OCI-M2 (cell line): Measurements from ENCODE around the gene FBXO24.

Source experiments
- DNase-seq: peaks from one replicate; lab custom pipeline; 2025; ENCODE audit not compliant: unreplicated experiment; lab: John Stamatoyannopoulos, UW

The FBXO24 gene

DNA sequence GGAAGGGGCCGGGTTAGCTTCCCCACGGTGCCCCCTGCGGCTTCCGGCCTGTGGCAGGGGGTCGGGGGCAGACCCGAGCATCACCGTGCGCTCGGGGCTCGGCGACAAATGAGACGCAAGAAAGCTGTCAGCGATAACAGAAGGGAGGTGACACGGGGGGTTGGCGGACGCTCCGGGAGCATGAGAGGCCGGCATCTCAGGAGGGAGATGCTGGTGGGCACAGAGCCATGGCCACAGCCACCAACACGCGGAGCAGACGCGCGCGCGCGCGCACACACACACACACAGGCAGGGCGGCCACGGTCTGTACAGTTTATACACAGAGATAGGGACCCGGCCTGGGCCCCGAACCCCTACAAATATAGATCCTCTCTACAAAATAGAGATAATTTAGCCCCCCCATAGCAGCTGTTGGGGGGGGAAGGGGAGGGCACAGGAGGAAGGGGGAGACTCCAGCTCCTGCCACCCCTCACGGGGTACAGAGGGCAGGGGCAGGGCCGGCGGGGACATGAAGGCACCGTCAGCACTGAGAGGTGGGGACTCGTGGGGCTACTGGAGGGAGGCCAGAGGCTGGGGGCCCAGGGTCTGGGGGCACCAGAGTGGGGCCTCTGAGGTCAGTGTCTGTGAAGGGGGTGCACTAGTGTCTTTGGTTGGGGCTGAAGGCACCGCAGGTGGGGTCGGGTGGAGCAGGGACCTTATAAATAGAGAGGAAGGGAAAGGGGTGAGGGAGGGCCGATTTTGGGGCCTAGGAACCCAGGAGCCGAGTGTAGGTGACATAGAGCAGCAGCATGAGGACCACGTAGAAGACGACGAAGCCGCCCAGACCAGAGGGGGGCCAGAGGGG lies 11.5 kb upstream of the FBXO24 start:
- no peak for DNase-seq

DNA sequence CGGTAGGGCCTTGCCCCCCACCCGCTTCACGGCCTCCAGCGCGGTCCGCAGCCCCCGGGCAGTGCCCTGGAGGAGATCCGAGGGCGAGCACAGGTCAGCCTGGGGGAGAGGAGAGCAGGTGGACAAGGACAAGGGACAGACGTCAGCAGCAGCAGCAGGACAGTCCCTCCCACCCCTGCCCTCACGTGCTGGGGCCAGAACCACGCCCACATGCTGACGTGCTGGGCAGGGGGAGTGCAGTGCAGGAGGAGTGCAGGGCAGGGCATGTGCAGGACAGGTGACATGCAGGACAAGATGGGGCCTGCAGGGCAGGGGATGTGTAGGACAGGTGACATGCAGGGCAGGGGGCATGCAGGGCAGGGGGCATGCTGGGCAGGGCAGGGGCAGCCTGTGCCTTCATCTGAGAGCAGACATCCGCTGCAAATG lies 10.9 kb upstream of the FBXO24 start:
- DNase-seq: no peak

DNA sequence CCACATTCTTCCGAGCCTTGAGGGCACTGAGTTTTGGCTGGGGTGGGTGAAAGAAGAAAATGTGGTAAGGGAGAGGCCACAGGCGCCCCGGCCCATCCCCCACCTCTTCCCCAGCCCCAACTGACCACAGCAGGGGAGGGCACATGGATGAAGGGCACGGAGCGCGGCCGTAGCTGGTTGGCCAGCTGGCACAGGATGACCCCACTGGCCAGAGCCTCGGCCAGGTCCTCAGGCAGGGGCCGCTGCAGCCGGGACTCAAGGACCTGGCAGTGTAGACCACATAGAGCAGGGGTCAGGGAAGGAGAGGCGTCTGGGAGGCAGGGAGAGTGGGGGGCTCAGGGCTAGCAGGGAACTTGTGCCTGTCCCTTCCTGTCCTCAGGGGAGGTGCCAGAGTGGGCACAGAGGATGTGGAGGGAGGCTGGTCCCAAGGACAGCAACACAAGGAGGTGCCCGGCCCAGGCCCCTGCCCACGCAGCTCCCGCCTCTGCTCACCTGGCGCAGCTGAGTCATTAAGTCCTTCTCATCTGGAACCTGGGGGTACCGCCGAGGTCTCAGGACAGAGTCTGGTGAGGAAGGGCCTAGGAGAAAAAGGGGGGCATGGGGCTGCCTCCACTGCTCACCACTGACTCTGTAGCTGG lies 10.3 kb upstream of the FBXO24 start:
- DNase-seq: no peak

DNA sequence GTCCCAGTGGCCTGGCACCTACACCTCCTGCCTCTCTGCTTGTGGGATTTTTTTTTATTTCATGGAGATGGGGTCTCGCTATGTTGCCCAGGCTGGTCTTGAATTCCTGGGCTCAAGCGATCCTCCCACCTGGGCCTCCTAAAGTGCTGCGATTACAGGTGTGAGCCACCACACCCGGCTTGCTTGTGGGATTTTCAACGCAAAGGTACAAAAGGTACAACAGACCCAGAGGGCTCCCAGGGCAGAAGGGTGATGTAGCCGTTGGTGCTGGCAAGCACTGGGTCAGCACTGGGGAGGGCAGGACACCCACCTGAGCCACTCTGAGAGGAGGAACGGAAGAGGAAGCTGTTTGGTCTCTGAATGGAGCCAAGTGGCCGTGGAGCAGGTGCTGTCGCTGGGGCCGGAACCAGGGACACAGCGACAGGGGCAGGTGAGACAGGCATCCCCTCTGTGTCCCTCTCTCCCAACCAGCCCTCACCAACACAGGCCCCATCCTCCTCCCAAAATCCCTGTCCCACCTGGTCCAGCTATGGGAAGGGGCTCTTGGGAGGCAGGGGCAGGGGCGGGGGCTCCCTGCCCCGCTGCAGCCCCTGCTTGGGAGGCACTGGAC lies 9.6 kb upstream of the FBXO24 start:
- DNase-seq: no peak

DNA sequence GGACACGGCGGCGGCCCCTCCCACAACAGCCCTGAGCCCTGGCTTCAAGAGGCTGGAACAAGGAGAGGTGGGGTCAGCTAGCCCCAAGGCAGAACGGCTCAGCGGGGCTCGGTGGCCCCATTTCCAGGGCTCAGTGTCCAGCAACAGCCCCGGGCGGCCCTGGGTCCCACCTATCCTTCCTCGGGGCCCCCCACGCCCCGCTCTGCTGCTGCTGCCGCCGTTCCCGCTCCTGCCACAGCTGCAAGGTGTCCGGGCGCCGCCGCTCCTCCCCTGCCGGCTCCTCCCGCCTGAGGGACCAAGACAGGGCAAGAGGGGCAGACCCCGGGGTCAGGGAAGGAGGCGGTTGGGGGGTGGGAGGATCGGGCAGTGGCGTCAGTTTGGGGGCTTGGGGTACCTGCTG lies 9.0 kb upstream of the FBXO24 start:
- no peak for DNase-seq

DNA sequence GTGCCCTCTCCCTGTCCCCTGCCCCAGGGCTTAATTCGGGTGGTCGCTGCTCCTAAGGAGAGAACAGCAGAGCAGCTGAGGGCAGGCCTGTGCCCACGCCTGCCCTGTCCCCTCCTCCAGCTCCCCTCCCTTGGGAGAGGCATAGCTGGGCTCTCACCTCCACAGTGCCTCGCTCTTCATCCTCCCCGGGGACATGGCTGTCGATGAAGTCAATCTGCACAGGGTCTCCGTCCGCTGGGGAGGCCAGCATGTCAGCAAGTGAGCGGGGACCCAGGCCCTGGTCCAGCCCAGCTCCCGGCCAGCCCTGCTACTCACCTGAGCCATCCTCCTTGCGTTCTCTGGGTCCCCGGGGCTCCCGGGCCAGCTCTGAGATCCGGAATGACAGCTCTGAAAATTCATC lies 8.6 kb upstream of the FBXO24 start:
- DNase-seq: no peak

DNA sequence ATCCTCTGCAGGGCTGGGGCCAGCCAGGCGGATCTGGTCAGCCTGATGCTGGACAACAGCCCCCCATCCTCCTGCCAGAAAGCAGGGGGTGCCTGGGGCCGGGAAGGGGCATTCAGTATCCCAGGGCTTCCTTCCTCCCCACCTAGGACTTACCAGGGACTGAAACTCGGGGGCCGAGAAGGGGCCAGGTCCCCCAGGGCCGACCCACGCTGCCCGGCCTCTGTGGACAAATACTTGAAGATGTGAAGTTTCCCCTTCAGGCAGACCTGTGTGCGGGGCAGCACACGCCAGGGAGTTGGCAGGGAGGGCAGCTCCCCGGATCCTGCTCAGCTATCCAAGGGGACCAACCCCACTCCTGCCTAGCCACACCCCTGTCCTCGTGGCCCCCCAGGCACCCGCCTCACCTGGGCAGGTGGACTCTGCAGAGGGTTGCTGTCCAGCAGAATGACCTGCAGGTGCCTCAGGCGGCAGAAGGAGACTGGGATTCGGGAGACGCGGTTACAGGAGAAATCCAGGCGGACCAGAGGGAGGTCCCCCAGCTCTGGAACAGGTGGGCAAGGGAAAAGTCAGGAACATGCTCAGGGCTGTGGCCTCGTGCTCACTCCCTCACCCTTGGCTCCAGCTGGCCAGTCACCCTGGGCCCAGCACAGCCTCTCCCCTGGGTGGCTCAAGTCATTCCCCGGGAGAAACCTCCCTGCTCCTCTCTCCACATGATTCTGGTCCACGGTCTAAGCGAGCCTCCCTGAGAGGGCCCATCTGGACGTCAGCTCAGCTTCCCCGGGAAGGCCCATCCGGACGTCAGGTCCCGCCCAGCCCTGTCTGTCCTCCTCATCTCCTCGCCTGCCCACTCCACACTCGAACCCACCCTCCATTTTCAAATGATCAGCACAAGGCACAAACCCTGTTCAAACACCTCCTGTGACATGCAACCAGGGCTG lies 7.6 kb upstream of the FBXO24 start:
- no peak for DNase-seq

DNA sequence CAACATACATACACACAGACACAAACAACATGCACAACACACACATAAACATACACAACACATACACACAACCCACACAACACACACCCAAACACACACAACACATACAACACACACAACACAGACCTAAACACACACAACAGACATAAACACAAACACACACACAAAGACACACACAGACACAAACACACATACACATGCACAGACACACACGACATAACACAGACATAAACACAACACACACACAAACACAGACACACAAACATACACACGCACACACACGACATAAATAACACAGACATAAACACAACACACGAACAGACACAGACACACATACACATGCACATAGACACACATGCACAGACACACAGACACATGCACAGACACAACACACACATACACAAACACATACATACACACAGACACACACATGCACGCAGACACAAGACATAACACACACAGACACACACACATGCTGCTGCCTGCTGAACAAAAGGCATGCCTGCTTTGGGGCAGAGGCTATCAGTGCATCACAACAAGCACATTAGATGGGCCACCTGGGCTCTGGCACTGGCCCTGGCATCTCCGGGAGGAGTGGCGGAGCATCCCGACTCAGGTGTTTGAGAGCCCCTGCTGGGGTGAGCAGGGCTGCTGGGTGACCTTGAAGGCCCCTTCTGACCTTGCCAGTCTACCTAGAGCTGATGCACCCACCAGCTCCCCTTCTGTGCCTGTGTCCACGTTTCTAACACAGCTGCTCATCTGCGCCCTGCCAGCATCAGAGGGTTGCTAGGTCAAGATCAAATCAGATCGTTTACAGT lies 5.5 kb upstream of the FBXO24 start:
- no peak for DNase-seq

DNA sequence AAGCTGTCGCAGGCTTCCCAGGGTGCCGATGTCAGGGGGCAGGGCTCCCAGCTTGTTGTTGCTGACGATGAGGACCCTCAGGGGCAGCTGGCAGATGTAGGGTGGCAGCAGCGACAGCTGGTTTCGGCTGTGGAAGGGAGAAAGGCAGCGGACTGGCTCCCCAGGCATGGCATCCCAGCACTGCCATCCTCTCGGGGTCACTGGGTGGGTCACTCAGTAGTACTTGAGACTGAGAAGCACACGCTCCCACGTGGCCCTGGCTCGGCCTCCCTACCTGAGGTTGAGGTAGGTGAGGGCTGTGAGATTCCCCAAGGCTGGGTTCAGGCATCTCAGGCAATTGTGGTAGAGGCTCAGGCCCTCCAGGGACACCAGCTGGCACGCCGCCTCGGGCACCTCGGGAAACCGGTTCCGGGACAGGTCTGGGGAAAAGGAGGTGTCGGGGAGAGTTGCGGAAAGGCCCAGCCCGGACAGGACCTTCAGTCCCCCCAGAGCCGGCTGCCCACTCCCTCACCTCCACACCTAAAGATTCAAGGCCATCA lies 4.0 kb upstream of the FBXO24 start:
- DNase-seq: no peak

DNA sequence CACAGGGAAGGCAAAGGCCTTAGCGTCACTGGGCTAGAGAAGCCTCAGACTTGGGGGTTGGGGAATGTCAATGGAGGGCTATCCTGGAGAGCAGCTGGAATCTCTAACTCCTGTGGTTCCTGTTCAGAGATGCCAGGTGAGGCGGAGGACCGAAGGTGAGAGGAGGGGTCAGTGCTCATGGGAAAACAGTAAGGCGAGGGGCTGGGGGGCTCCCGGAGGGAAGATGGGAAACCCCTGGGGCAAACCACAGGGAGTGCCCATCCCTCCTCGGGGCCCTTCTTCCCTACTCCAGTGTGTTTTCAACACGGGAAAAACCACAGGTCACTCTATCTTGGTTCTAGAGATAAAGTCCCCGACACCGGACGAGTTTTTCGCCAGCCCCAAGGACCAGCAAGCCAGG lies 3.5 kb upstream of the FBXO24 start:
- DNase-seq: no peak

DNA sequence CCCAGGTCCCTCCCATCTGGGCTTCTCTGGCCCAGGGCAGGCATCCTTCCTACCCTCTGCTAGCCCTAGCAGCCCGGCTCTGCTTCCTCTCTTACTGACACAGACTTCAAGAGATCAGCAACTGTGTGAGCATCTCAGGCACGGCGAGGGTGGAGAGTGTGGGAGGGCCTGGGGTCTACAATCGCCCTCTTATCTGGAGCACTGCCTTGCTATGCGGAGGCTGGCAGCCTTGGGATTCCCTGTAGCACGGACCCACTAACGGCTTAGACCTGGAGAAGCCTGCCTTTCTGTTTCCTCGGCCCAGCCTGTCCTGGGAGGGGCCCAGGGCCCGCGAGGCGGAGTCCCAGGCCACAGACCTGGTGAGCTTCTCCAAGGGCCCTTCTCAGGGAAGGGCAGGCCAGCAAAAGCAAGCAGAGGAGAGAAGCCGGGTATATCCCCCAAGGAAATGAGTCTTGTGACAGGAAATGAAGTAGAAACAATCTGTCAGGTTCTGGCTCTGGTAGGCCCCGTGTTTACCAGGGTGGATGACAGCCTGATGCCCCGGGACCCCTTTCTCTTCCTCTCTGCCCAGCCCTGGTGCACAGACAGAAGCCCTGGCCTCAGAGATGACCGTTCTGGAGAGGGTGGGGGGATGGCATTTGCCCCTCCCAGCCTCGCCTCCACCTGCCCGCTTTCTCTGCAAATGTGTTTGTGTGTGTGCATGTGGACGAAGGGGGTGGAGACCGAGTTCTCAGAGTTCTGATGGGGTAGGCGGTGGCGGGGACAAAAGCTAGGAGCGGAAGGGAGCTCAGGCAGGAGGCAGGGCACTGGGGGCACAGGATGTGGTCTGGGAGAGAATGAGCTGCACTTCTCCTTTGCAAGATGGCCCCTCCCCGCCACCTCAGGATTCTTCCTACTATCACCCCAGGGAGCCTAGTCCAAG lies 2.7 kb upstream of the FBXO24 start:
- DNase-seq: no peak

DNA sequence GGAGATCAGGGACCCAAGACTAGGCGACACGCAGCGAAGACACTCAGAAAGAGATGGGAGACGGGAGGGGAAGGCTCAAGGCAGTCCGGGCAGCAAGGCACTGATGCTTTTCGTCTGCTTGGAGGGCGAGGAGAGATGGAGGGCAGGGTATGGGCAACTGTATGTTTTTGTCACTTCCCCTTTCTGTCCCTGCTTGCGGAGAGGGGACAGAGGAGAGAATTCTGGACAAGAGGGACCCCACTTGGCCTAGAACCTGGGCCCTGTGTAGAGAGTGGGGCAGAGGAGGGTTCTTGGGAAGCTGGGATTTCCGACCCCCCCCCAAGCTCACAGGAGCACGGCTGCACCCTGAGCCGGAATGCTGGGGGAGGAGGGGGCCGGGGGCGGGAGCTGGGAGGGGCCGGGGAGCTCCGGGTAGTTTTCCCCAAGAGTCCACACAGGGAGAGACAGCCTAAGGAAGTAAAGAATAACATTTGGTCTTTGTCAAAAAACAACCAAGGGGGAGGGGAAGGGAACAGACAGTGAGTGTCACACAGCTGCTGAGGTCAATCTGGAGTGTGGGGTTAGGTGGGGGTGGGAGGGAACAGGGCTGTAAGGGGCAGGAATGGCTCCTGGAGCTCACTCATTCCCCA lies 2.0 kb upstream of the FBXO24 start:
- DNase-seq: no peak

DNA sequence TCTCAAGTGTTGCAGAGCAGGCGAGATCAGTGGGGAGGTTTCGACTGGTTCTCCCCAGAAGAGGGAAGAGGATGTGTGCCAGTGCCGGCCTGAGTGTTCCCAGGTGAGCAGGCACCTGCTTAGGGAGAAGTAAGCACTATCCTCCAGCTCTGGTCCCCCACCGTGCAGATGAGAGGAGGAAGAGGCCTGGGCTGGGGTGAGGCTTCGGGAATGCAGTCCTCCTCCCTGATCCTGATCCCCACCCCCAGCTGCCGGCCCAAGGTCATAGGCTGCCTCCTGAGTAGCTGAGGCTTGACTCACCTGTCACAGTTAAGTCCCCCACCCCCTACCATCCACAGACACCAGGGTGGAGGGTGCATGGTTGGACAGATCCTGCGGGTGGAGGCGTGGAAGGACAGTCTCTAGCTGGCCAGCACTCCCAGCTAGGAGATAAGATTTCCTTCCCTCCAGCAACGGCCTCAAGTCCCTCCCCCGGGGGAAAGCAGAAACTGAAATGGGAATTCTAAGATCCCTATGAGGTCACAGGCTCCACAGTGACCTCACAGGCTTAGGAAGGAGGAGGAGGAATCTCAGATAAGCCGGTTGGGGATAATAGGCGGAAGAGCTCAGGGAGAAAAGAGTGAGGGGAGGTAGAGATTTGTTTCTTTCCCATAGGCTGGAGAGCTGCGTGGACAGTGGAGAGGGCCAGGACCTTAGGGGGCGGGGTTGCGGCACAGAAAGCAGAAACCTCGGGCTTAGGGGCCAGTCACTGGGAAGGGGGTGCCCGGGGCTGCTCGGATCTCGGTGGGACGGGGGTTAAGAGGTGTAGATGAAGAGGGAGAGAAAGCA lies 1.2 kb upstream of the FBXO24 start:
- DNase-seq: no peak

DNA sequence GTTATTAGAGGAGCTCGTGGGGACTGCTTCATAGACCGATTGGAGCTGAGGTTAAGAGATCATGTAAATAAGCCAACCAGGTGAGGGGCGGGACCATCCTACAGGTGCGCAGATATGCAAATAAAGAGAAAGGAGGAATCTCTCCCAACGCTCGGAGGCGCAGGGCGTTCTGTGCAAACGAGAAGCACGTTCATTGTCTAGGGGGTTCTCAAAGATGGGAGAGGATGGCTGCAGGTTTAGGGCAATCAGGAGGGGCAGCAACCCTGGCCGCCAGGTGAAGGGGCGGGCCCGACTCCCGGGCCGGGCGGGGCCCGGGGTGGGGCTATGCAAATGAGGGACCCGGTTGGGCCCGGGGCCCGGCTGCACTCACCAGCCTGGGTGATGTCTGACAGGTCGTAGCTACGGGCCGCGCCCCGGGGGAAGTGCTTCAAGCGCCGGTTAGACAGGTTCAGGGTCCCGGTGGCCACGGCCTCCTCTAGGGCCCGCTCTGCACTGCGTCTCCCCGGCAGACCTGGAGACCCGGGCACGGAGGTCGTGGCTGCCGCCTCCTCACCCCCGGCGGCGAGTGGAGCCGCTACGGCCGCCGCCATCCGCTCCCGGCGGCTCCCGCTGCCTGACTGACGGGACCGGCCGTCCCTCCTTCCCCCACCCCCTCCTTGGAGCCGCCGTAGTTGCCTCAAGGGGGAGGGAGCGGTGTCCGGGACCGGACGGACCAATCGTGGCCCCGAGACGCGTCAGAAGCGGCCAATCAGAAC lies 440 bp upstream of the FBXO24 start, which contains the start of gene LRCH4:
TSS of gene LRCH4 (minus strand) at position 619 of the 755 bp plus-strand sequence. CDS start at position 590, 29 bp downstream.
- DNase-seq: no peak

DNA sequence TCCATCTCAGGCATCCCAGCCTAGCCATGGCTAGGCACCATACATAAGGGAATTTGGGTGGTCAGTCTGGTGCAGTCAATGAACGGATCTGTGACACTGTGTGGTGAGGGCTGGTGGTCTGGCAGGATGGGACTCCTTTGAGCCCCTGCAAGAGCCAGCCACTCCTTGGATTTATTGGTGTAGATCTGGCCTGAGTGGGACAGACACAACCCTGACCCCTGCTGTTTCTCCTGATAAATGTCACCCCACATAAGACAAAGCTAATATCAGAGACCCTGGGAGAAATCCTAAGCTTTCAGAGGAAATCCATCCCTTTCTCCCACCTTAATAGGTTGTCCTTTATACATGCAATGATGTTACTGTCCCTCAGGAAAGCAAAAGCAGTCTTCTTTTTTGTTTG lies 2.3 kb downstream of the FBXO24 start:
- no peak for DNase-seq

DNA sequence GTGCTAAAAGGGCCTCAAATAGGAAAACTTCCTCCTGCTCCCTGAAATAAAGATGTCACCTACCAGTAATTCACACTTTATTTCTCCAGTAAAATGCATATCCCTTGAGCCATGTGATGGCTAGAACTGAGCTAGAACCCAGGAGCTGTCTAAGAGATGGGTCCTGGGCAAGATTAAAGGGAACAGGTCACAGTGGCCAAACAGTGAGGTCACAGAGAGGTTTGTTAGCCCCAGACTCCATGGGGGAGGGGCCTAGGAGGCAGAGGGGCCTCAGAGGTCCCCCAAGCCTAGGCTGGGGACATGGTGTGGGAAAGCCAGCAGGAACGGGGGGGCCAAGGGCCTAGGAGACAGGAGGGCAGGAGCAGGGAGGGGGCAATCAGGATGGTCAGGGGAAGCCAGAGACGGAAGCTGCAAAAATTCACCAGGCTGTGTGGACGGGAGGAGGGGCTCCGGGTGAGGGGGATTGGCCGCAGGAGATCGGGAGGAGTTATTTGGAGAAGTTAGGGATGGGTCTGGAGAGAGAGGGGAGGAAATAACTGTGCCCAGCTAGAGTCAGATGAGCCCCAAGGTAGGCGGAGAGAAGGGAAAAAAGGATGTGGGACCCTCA lies 3.3 kb downstream of the FBXO24 start:
- DNase-seq: no peak
